Amygdala (tissue), 56 donors: ENCODE data around the gene HBZ.
"Not testable (repeated sequence)": the region's sequence is repeated elsewhere in the genome, so short reads cannot be mapped to it uniquely, and the experiment has no call there.

Experiments used
- DNase-seq, 56 donors: peaks; one replicate each; lab custom pipeline; 2025; lab: John Stamatoyannopoulos, UW

The HBZ gene

DNA sequence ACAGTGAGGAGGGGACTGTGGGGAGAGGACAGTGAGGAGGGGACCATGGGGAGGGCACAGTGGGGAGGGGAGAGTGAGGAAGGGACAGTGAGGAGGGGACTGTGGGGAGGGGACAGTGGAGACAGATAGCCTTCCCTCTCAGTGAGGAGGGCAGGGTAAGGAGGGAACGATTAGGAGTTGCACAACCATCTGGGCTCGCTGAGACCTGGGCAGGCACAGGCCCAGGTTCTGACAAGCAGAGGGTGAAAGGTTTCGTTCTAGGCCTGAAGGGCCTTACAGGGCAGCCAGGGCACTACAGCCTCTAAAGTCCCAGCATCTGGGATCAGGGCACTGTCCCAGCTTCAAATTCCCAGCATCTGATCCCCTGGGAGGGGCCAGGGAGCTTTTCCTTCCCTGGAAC is 11.3 kb downstream of the HBZ start:
- DNase-seq = not testable (repeated sequence)

DNA sequence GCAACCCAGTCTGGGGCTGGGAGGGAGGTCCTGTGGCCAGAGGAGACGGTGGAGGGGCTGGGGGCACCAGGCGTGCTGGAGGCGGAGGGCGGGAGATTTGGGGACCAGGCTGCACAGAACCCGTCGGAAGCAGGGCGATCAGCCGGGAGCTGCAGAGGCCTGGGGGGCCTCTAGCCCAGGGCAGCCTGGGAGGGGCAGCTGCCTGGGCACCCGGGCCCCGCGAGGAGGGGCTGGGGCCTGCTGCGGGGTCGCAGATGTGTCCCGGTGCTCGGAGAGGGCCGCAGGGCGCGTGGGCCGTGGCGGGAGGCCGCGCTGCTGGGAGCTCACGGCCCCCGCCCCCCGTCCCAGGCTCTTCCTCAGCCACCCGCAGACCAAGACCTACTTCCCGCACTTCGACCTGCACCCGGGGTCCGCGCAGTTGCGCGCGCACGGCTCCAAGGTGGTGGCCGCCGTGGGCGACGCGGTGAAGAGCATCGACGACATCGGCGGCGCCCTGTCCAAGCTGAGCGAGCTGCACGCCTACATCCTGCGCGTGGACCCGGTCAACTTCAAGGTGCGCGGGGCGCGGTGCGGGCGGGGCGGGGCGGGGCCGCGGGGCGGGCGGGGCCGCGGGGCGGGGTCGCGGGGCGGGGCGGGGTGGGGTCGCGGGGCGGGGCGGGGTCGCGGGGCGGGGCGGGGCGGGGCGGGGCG is 11.8 kb downstream of the HBZ start:
- not testable (repeated sequence) for DNase-seq

- no peak for DNase-seq
These were observed 12.5 kb downstream of the HBZ start for GRCh38 chr16:164827-165538.

DNA sequence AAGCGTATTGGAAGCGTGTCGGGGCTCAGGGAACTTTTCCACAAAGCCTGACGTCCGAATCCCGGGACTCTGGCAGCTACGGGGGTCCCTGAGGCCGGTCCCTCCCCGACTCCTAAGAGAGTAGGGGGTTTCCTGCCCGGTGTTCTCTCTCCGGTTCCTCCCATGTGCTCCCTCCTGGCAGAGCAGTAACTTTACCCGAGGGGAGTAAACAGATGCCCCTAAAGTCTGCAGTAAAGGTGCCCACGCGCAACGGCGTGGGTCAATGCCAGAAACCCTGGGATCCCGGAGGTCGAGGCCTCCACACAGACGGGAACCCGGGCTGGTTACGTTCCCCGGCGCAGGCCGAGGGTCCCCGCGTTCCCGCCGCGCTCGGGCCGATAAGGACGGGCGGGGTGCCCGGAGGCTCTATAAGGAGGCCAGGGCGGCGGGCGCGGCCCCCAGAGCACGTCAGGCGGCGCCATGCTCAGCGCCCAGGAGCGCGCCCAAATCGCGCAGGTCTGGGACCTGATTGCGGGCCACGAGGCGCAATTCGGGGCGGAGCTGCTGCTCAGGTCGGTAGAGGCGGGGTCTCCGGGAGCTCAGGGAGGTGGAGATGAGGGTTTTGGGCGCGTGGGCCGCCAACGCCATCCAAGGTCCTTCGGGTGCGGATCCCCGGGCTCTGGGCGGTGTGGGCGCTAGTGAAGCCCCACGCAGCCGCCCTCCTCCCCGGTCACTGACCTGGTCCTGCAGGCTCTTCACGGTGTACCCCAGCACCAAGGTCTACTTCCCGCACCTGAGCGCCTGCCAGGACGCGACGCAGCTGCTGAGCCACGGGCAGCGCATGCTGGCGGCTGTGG is 13.3 kb downstream of the HBZ start, which contains the start of gene HBM:
HBM (plus strand) TSS at position 440 of the 836 bp plus-strand sequence; CDS start at position 460, 20 bp downstream.
- no peak for DNase-seq

GRCh38 chr16:166375-167121 is 14.1 kb downstream of the HBZ start:
- DNase-seq = no peak

GRCh38 chr16:167122-167690 is 14.8 kb downstream of the HBZ start:
- DNase-seq = no peak

DNA sequence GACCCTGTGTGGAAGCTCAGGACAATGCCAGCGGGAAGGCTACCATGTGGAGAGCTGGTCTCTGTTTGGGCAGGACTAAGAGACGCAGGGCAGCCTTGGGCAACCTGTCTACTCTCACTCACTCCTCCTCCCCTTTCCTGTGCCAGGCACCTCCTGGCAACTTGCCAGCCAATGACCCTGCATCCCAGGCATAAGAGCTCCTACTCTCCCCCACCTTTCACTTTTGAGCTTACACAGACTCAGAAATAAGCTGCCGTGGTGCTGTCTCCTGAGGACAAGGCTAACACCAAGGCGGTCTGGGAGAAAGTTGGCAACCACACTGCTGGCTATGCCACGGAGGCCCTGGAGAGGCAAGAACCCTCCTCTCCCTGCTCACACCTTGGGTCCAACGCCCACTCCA is 16.0 kb downstream of the HBZ start:
- no peak for DNase-seq

DNA sequence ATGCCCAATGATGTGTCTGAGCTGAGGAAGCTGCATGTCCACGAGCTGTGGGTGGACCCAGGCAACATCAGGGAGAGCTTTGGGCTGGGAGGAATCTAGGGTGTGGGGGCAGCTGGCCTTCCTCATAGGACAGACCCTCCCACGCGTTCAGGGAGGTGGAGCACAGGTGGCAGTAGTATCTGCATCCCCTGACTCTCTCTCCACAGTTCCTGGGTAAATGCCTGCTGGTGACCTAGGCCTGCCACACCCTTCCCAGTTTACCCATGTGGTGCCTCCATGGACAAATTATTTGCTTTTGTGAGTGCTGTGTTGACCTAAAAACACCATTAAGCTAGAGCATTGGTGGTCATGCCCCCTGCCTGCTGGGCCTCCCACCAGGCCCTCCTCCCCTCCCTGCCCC is 16.6 kb downstream of the HBZ start:
- no peak for DNase-seq

DNA sequence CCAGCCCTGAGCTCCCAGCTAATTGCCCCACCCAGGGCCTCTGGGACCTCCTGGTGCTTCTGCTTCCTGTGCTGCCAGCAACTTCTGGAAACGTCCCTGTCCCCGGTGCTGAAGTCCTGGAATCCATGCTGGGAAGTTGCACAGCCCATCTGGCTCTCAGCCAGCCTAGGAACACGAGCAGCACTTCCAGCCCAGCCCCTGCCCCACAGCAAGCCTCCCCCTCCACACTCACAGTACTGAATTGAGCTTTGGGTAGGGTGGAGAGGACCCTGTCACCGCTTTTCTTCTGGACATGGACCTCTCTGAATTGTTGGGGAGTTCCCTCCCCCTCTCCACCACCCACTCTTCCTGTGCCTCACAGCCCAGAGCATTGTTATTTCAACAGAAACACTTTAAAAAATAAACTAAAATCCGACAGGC is 17.7 kb downstream of the HBZ start:
- not testable (repeated sequence) for DNase-seq

GRCh38 chr16:170788-171187 is 18.3 kb downstream of the HBZ start:
- DNase-seq = no peak

DNA sequence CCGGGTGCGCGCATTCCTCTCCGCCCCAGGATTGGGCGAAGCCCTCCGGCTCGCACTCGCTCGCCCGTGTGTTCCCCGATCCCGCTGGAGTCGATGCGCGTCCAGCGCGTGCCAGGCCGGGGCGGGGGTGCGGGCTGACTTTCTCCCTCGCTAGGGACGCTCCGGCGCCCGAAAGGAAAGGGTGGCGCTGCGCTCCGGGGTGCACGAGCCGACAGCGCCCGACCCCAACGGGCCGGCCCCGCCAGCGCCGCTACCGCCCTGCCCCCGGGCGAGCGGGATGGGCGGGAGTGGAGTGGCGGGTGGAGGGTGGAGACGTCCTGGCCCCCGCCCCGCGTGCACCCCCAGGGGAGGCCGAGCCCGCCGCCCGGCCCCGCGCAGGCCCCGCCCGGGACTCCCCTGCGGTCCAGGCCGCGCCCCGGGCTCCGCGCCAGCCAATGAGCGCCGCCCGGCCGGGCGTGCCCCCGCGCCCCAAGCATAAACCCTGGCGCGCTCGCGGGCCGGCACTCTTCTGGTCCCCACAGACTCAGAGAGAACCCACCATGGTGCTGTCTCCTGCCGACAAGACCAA is 20.0 kb downstream of the HBZ start, which contains the start of gene HBA2:
HBA2 (plus strand) TSS at position 503 of the 568 bp plus-strand sequence; CDS start at position 540, 37 bp downstream.
- not testable (repeated sequence) for DNase-seq

- not testable (repeated sequence) for DNase-seq
These were observed 20.9 kb downstream of the HBZ start for GRCh38 chr16:173211-173854.

- not testable (repeated sequence) for DNase-seq
These were observed 21.7 kb downstream of the HBZ start for GRCh38 chr16:173928-174769.

GRCh38 chr16:175011-175949 is 22.8 kb downstream of the HBZ start:
- DNase-seq = no peak

DNA sequence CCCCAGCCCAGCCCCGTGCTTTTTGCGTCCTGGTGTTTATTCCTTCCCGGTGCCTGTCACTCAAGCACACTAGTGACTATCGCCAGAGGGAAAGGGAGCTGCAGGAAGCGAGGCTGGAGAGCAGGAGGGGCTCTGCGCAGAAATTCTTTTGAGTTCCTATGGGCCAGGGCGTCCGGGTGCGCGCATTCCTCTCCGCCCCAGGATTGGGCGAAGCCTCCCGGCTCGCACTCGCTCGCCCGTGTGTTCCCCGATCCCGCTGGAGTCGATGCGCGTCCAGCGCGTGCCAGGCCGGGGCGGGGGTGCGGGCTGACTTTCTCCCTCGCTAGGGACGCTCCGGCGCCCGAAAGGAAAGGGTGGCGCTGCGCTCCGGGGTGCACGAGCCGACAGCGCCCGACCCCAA is 23.6 kb downstream of the HBZ start:
- DNase-seq = not testable (repeated sequence)

GRCh38 chr16:176477-177382 is 24.3 kb downstream of the HBZ start, which contains the start of gene HBA1:
Gene HBA1, plus strand, starts transcription at chr16:176680. Its CDS starts 37 bp downstream, at chr16:176717.
- DNase-seq = not testable (repeated sequence)
